ENCODE results near the gene TBX4. TPM values are rescaled to one million over a fixed set of nuclear protein-coding genes. Genes with fewer than 3 reads are reported as not detected.

Gene TBX4
- total and polyA plus RNA-seq, 2 of the 13 experiments (the other 11 are each of a cell fraction or from before 2014, with no cell fraction given), result 0.11 to 1.1 TPM

- in situ Hi-C loops (cut with HindIII; ENCODE audit: extremely low pct_ligation_motif_present, low pct_unique_long_range_greater_than_20kb), result no loop called here
- intact Hi-C loops (cut with micrococcal nuclease; ENCODE audit: unreplicated experiment), result no loop called here
These were observed 35.2 kb downstream of the TBX4 start for GRCh38 chr17:61487161-61487988.

DNA sequence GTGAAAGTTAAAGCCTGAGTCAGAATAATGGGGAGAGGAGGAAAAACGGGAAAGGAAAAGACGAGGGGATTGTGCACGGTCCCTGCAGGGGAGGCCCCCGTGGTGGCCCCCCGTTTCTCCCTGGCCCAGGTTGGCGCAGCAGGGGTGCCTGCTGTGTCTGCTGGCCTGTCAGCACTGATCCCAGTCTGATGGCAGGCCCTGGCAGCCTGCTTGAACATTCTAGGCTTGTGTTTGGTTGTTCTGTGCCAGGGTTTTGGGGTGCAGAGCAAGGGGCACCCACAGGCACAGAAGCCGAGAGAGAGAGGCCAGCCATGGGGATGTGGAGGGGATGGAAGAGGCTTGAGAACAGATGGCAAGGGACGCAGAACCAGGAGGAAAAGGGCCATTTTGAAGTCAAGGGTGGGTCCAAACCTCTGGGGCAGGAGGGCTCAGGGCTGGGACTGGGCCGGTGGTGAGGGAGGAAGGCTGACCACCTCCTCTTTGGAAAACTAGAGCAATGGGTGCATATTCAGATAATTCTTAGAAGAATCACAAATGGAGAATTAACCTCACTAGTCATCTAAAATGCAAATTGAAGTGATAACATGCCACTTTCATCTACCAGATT is 35.9 kb downstream of the TBX4 start:
- no peaks in the 10 kb centered on the region for H4K20me1 ChIP-seq (ENCODE audit: insufficient read depth, low read length)
- H3K4me1 ChIP-seq (ENCODE audit: insufficient read depth, low read length), result peaks cover 74% of the 10 kb centered on the region
- H2AFZ ChIP-seq (ENCODE audit: low read length), result no peak overlapping the region
- intact Hi-C loops (cut with micrococcal nuclease; ENCODE audit: unreplicated experiment), result no loop called here
- H3K9ac ChIP-seq (ENCODE audit: insufficient read depth, low read depth, low read length), result no peak overlapping the region
- no peak for FAIRE-seq
- H3K9me3 ChIP-seq (ENCODE audit: low read length), result no peaks in the 10 kb centered on the region
- no peak for ATAC-seq
- in situ Hi-C loops (cut with HindIII; ENCODE audit: extremely low pct_ligation_motif_present, low pct_unique_long_range_greater_than_20kb), result no loop called here
- DNase-seq (ENCODE audit: low spot score), result no peak
- H3K4me2 ChIP-seq (ENCODE audit: low read depth, low read length), result no peak overlapping the region
- no peak overlapping the region for H3K27ac ChIP-seq (ENCODE audit: extremely low read length, insufficient read depth, low read length)
- WGBS (ENCODE audit: low lambda C conversion rate), result 95% methylated on average over 9 of the region's 9 CpGs
- no peaks in the 10 kb centered on the region for H3K79me2 ChIP-seq (ENCODE audit: insufficient read depth, low read length)
- POLR2A ChIA-PET, result no interaction called here
- TF ChIP-seq NCOA1 (CRISPR knock-in tag; IDR thresholded peaks at IDR 0.05), result no peak
- no peak for TF ChIP-seq FIP1L1 (IDR thresholded peaks at IDR 0.05; ENCODE audit: borderline replicate concordance, insufficient read depth, low read depth, low read length)
- no peak for TF ChIP-seq ETV6 (CRISPR knock-in tag; conservative IDR thresholded peaks at IDR 0.05)
- TF ChIP-seq, protein P1, sequence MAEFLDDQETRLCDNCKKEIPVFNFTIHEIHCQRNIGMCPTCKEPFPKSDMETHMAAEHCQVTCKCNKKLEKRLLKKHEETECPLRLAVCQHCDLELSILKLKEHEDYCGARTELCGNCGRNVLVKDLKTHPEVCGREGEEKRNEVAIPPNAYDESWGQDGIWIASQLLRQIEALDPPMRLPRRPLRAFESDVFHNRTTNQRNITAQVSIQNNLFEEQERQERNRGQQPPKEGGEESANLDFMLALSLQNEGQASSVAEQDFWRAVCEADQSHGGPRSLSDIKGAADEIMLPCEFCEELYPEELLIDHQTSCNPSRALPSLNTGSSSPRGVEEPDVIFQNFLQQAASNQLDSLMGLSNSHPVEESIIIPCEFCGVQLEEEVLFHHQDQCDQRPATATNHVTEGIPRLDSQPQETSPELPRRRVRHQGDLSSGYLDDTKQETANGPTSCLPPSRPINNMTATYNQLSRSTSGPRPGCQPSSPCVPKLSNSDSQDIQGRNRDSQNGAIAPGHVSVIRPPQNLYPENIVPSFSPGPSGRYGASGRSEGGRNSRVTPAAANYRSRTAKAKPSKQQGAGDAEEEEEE (CRISPR knock-in tag; IDR thresholded peaks at IDR 0.05; ENCODE audit: borderline replicate concordance), result no peak
- no peak for TF ChIP-seq MYNN (CRISPR knock-in tag; IDR thresholded peaks at IDR 0.05; ENCODE audit: low read depth)
- no TSS peak for BruUV-seq (replicated peaks)
- no peaks in the 10 kb centered on the region for H3K27me3 ChIP-seq (ENCODE audit: control insufficient read depth in 1 of 2, insufficient read depth in 2 of 2, low read length in 2 of 2)
- H3K36me3 ChIP-seq (replicated peaks in 1 of 2; ENCODE audit: control insufficient read depth in 1 of 2, insufficient read depth in 2 of 2, low read length in 2 of 2), result no peaks in the 10 kb centered on the region
- H3K4me3 ChIP-seq (replicated peaks in 1 of 3; ENCODE audit: insufficient read depth in 1 of 3, low read depth in 2 of 3, low read length in 3 of 3), result no peak overlapping the region
- CTCF ChIA-PET (ENCODE audit: low intra/inter-chr PET ratio, low total read pairs), result no interaction called here

More at GRCh38 chr17:61487161-61487988, 35.2 kb downstream of the TBX4 start:
- TF ChIP-seq EZH2 (conservative IDR thresholded peaks at IDR 0.05; ENCODE audit: low read depth, low read length), result no peak
- no peak for TF ChIP-seq ELF3 (CRISPR knock-in tag; IDR thresholded peaks at IDR 0.05)
- TF ChIP-seq SP5 (CRISPR knock-in tag; IDR thresholded peaks at IDR 0.05; ENCODE audit: borderline replicate concordance, low read depth), result no peak
- TF ChIP-seq IKZF1 (IDR thresholded peaks at IDR 0.05), result no peak
- no peak for TF ChIP-seq ZNF274 (CRISPR knock-in tag; IDR thresholded peaks at IDR 0.05)
- no peak for TF ChIP-seq ATAD3A (CRISPR knock-in tag; IDR thresholded peaks at IDR 0.05)
- TF ChIP-seq ZNF460 (CRISPR knock-in tag; IDR thresholded peaks at IDR 0.05; ENCODE audit: borderline replicate concordance), result no peak
- TF ChIP-seq ZNF563 (CRISPR knock-in tag; IDR thresholded peaks at IDR 0.05), result no peak
- no peak for TF ChIP-seq ZSCAN25 (CRISPR knock-in tag; IDR thresholded peaks at IDR 0.05)
- no peak for TF ChIP-seq ZNF30 (CRISPR knock-in tag; IDR thresholded peaks at IDR 0.05)
- TF ChIP-seq ZNF776 (CRISPR knock-in tag; IDR thresholded peaks at IDR 0.05), result no peak
- TF ChIP-seq SETDB1 (CRISPR knock-in tag; IDR thresholded peaks at IDR 0.05; ENCODE audit: borderline replicate concordance), result no peak
- TF ChIP-seq ZNF792 (CRISPR knock-in tag; IDR thresholded peaks at IDR 0.05), result no peak
- H3K36me3 ChIP-seq (replicated peaks in 1 of 2; ENCODE audit: control insufficient read depth in 1 of 2, insufficient read depth in 2 of 2, low read length in 2 of 2), result no peaks in the 10 kb centered on the region
- no peak overlapping the region for H3K4me3 ChIP-seq (replicated peaks in 1 of 3; ENCODE audit: insufficient read depth in 1 of 3, low read depth in 2 of 3, low read length in 3 of 3)
- no peaks in the 10 kb centered on the region for H3K79me2 ChIP-seq (ENCODE audit: insufficient read depth, low read length)
- H3K27ac ChIP-seq (ENCODE audit: extremely low read length, insufficient read depth, low read length), result no peak overlapping the region
- DNase-seq (ENCODE audit: low spot score) (no peak), FAIRE-seq (no peak), ATAC-seq (no peak)
- peaks cover 67% of the 10 kb centered on the region for H3K4me1 ChIP-seq (ENCODE audit: insufficient read depth, low read length)
- no peaks in the 10 kb centered on the region for H3K9me3 ChIP-seq (ENCODE audit: low read length)
- no peaks in the 10 kb centered on the region for H4K20me1 ChIP-seq (ENCODE audit: insufficient read depth, low read length)
- H3K4me2 ChIP-seq (ENCODE audit: low read depth, low read length), result no peak overlapping the region
- H2AFZ ChIP-seq (ENCODE audit: low read length), result no peak overlapping the region
- CTCF ChIA-PET (ENCODE audit: low intra/inter-chr PET ratio, low total read pairs), result no interaction called here
- no TSS peak for BruUV-seq (replicated peaks)
- POLR2A ChIA-PET, result no interaction called here
- no peaks in the 10 kb centered on the region for H3K27me3 ChIP-seq (ENCODE audit: control insufficient read depth in 1 of 2, insufficient read depth in 2 of 2, low read length in 2 of 2)
- H3K9ac ChIP-seq (ENCODE audit: insufficient read depth, low read depth, low read length), result no peak overlapping the region
- 94% methylated on average over 28 of the region's 28 CpGs for WGBS (ENCODE audit: low lambda C conversion rate)

All from HepG2 (cell line).